Activated CD4-positive, alpha-beta T cell treated with anti-CD3 and anti-CD28 coated beads, Interleukin-2, amount 50 U/mL, for 48 hours (primary cell): Measurements from ENCODE around the gene ME3.

Experiments used
- DNase-seq, 2 experiments: peaks; one replicate each; pipeline ENCODE4 v3.0.0-alpha.2; 2020

Gene ME3

DNA sequence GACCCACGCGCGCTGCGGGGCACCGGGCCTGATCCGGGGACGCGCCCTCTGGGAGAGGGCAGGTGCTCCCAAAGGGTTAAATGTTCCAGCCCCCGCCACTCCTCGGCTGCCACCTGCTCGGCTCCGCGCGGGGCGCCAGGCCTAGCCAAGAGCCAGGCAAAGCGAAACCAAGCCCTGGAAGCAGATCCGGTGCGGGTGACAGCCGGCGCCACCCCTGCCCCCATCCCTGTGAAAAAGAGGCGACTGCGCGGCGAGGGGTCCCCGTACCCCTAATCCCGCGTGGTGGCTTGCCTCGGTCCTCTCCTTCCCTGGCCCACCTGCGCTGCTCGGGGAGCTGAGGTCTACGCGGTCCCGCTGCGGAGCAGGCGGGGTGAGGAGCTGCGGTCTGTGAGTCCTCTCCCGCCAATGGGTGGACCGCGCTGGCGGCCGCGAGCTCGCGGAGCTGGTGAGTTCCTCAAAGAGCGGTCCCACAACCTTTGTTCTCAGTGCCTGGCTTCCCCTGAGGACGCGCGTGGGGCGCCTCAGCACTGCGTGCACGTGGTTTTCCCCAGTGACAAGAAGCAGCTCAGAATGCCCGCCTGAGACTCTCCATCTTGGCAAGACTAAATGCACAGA lies at the start of gene ME3:
Gene ME3, minus strand, starts transcription at position 610 of the 615 bp plus-strand sequence.
- peak; percentile 50 to 59 for DNase-seq

- no peak for DNase-seq
These were observed 49.6 kb upstream of the ME3 start for GRCh38 chr11:86722006-86722405.

DNA sequence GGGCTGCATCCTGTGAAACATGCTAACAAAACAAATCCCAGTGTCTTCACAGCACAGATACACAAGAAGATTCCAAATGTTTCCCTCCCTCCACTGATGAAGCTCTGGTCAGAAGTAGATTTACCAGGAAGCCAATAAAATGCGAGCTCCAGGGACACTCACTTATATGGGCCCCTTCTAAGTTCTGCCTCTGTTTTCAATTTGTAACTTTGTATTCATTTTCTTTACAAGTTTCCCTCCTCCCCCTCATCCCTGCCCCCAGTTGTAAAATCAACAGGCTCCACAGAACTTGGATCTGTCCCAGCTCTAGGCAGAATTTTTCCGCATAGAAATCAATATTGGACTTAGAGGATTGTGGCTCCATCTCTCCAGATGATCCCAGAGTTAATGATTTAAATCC lies 48.1 kb upstream of the ME3 start:
- no peak for DNase-seq

- no peak for DNase-seq
These were observed 47.5 kb upstream of the ME3 start for GRCh38 chr11:86719781-86720463.

GRCh38 chr11:86718999-86719398 lies 46.6 kb upstream of the ME3 start:
- no peak for DNase-seq

DNA sequence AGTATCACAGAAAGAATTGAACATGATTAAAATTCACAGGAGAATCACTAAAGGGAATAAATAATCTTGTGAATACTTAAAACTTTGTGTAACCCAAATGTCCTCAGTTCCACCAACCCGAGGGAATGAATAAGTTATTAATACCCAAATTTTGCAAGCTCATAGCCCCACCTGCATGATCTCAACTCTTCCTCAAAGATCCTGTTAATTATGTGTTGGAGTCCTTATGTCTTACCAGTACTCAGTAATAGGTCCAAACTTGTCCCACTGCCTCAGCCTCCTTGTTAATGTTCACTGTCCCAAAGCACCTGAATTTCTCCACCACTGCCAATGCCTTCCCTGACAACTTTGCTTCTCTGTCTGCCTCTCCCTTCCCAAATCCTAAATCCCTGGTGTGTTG lies 46.1 kb upstream of the ME3 start:
- DNase-seq = no peak

GRCh38 chr11:86717817-86718501 lies 45.5 kb upstream of the ME3 start:
- no peak for DNase-seq

- DNase-seq = no peak
These were observed 43.2 kb upstream of the ME3 start for GRCh38 chr11:86715611-86716010.

DNA sequence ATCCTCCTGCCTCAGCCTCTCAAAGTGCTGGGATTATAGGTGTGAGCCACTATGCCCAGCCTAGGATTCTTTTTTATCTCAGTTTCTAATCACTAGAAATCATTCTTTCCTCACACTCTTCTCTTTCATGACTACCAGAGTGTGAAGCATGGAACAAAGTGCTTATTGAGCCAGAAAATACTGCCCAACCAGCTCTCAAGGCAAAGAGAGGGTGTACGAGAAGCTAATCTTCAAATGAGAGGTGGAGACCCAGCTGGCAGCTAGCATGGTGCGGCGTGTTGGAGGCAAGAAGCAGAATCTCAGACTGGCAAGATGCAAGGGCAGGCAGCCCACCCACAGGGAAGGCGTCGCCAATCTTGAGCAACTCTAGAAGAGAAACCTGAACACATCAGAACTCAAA lies 41.1 kb upstream of the ME3 start:
- DNase-seq = no peak

DNA sequence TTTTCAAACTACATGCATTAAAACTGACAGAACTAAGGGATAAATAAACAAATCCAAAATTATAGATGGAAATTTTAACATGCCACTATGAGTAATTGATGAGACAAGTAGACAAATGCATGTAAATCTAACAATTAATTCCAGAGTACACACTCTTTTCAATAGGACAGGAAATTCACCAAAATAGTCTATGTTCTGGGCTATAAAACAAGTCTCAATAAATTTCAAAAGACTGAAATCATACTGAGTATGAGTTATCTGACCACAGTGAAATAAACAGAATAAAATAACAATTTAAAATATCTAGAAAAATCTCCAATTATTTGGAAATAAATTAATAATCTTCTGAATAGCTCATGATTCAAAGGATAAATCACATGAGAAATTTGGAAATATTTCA lies 38.5 kb upstream of the ME3 start:
- DNase-seq = no peak

DNA sequence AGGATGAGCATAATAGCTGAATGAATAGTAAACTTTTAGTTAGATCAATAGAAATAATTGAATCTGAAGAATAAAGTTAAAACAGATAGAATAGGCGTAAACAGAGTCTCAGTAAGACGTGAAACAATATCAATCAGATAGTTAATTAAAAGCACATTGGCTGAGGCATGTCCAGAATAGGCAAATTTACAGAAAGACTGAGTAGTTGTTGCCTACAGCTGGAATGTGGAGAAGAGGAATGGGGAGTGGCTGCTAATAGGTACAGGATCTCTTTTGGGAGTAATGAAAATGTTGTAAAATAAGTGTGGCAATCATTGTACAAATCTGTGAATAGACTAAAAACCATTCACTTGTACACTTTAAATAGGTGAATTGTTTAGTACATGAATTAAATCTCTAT lies 36.3 kb upstream of the ME3 start:
- no peak for DNase-seq

GRCh38 chr11:86706338-86707131 lies 34.1 kb upstream of the ME3 start:
- DNase-seq = no peak

GRCh38 chr11:86704710-86705109 lies 32.3 kb upstream of the ME3 start:
- no peak for DNase-seq

DNA sequence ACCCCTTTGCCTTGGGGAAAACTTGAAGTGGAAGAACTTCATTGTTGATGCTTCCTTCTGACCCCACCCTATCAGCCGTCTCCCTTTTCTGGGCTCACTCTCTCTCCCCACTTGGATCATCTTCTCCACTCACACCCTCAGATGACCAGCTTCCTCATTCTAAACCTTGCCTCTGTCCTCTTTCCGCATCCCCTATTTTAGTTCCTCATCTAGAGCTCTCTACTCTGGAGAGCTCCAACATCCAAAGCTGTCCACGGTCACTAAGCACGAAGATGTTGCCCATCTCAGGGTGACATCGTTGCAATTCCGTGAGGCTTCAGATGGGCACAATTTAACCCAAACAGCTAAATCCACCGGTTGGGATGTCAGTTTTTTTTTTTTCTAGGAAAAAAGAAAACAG lies 31.6 kb upstream of the ME3 start:
- no peak for DNase-seq

DNA sequence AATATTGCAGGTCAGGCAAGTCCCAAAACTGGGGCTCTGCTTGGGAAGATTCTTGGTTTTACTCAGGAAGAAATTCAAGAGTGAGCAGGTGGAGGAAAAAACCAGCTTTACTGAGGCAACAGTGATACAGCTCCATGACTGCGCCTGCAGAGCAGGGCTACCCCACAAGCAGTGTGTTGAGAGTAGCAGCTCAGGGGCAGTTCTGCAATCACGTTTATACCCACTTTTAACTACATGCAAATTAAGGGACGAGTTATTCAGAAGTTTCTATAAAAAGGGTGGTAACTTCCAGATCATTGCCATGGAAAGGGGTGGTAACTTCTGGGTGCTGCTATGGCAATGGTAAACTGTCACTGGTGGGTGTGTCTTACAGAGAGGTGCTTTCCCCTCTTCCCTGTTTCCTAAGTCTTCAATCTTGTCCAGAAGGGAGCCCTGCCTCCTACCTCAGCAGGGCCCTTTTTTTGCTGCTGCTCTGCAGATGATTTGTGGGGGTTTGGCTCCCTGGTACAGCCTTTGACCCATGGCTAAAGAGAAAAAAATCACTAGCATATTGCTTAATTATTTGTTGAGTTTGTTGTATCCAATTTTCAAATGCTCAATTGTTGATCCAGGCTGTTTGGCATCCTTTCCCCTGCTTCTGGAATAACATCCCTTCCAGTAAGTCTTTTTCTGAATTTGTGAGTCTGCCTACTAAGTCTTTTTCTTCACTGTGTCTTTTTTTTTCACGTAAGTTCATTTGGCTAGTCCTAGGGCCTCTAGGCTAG lies 30.0 kb upstream of the ME3 start:
- DNase-seq = no peak

GRCh38 chr11:86699040-86699791 lies 26.8 kb upstream of the ME3 start:
- no peak for DNase-seq

- no peak for DNase-seq
These were observed 26.2 kb upstream of the ME3 start for GRCh38 chr11:86698639-86699038.

- no peak for DNase-seq
These were observed 24.0 kb upstream of the ME3 start for GRCh38 chr11:86696451-86696850.

DNA sequence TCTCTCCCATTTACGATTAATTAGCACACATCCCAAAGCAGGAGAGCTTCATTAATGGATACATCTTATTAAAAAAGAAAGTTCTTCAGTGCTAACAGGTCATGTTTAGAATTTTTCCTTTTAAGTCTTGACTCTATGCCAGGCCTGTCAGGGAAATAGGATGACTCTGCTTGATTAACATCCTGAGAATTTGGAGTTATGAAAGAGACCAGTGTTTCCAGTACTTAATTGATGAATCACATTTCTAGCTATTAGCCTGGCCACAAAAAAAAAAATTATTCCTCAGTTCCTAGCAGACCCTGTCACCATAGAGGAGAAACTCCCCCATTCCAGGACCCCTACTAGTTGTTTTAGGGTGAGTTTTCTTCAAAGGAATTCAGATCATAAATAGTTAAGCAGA lies 23.6 kb upstream of the ME3 start:
- no peak for DNase-seq

GRCh38 chr11:86695373-86695772 lies 23.0 kb upstream of the ME3 start:
- DNase-seq = no peak

- DNase-seq = no peak
These were observed 21.1 kb upstream of the ME3 start for GRCh38 chr11:86693518-86693917.

- DNase-seq = no peak
These were observed 20.3 kb upstream of the ME3 start for GRCh38 chr11:86692746-86693145.
